ENCODE results near the gene LRRC51. TPM values are rescaled to one million over a fixed set of nuclear protein-coding genes. Genes with fewer than 3 reads are reported as not detected.

LRRC51 gene
- total and polyA plus RNA-seq, 2 of the 8 experiments (the other 6 are each of a cell fraction or from before 2014, with no cell fraction given) = 7.7 to 7.9 TPM

DNA sequence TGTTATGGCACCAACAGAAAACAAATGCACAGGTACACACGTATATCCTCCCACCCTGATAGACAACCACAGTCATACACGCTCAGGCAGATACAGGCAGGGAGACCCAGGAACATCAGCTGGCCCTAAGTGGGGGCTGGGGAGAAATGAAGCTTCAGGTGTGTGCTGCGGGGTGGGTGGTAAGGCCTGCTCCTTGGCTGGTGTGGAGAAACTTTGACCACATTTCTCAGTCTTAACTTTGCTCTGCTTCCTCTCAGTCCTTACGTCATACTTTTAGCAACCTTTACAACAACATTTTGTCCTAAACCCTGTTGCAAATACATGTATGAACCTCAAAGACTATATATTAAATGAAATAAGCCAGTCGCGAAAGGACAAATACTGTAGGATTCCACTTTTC is 38.5 kb downstream of the LRRC51 start:
- H2BK15ac ChIP-seq (ENCODE audit: low read length) = no peak overlapping the region
- TF ChIP-seq KDM4A (IDR thresholded peaks at IDR 0.05; ENCODE audit: low read depth, low read length, severe bottlenecking) (no peak), GTF2F1 (IDR thresholded peaks at IDR 0.05; ENCODE audit: borderline replicate concordance, low read depth, low read length) (no peak), SAP30 (IDR thresholded peaks at IDR 0.05; ENCODE audit: insufficient read depth, insufficient replicate concordance, low read length) (no peak), POU5F1 (IDR thresholded peaks at IDR 0.05; ENCODE audit: low read depth, low read length) (no peak), CTBP2 (IDR thresholded peaks at IDR 0.05; ENCODE audit: borderline replicate concordance, insufficient read depth, insufficient read length, low read length) (no peak), SRF (IDR thresholded peaks at IDR 0.05; ENCODE audit: low read depth, low read length) (no peak), MAFK (IDR thresholded peaks at IDR 0.05; ENCODE audit: low read depth, low read length) (no peak)
- TF ChIP-seq, protein P1, sequence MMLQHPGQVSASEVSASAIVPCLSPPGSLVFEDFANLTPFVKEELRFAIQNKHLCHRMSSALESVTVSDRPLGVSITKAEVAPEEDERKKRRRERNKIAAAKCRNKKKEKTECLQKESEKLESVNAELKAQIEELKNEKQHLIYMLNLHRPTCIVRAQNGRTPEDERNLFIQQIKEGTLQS (IDR thresholded peaks at IDR 0.05; ENCODE audit: insufficient read depth, low read depth, low read length) = no peak
- CTCF ChIA-PET (ENCODE audit: partially characterized antibody) = interaction anchor here (3.1 kb wide), 1 partner anchor 25 kb away, joined by 15 read pairs; no protein-coding TSS in a partner anchor
- no peak overlapping the region for H2AK5ac ChIP-seq (ENCODE audit: low read depth, low read length)
- H4K91ac ChIP-seq (replicated peaks; ENCODE audit: insufficient read length, low read length) = no peak overlapping the region
- H3K36me3 ChIP-seq (ENCODE audit: control insufficient read depth in 2 of 4, insufficient read depth in 4 of 4, low read length in 3 of 4) = no peaks in the 10 kb centered on the region
- H3K18ac ChIP-seq (ENCODE audit: extremely low read depth, low read length) = no peak overlapping the region
- no peaks in the 10 kb centered on the region for H3K23me2 ChIP-seq (ENCODE audit: low read depth, low read length)
- H3K4me2 ChIP-seq (ENCODE audit: insufficient read depth in 1 of 2, low read depth in 2 of 2, low read length in 2 of 2) = no peak overlapping the region
- no peak overlapping the region for H4K8ac ChIP-seq (ENCODE audit: extremely low read depth, insufficient read depth, low read length)
- POLR2A ChIA-PET (ENCODE audit: partially characterized antibody) = interaction anchor here (0.9 kb wide), 1 partner anchor 11 kb away, joined by 3 read pairs; no protein-coding TSS in a partner anchor
- FAIRE-seq (no peak), DNase-seq (ENCODE audit: low read depth in 1 of 2, low spot score in 2 of 2) (no peak)
- no peak overlapping the region for H2BK120ac ChIP-seq (replicated peaks; ENCODE audit: low read depth, low read length)
- no peak overlapping the region for H2AFZ ChIP-seq (ENCODE audit: low read length)
- no peak overlapping the region for H4K5ac ChIP-seq (ENCODE audit: insufficient read length, low read depth, low read length)
- no peak overlapping the region for H3K23ac ChIP-seq (ENCODE audit: insufficient read length)
- H3K4ac ChIP-seq (replicated peaks; ENCODE audit: insufficient read length, low read depth, low read length) = no peak overlapping the region
- no peaks in the 10 kb centered on the region for H3K4me1 ChIP-seq (replicated peaks in 1 of 4; ENCODE audit: control insufficient read depth in 3 of 4, insufficient read depth in 4 of 4, low read length in 3 of 4)
- H2BK12ac ChIP-seq (ENCODE audit: low read depth, low read length) = no peak overlapping the region
- H3K56ac ChIP-seq (replicated peaks; ENCODE audit: insufficient read length, low read depth, low read length) = no peak overlapping the region
- no peak overlapping the region for H3K14ac ChIP-seq (ENCODE audit: insufficient read length)
- H3K9ac ChIP-seq (replicated peaks in 1 of 4; ENCODE audit: extremely low read depth in 1 of 4, low read depth in 3 of 4, low read length in 3 of 4) = no peak overlapping the region
- no peaks in the 10 kb centered on the region for H4K20me1 ChIP-seq (replicated peaks in 1 of 2; ENCODE audit: control insufficient read depth in 1 of 2, insufficient read depth in 2 of 2, low read length in 2 of 2)
- H3K27me3 ChIP-seq (replicated peaks in 1 of 4; ENCODE audit: control insufficient read depth in 3 of 4, extremely low read depth in 1 of 4, insufficient read depth in 3 of 4, low read length in 3 of 4) = peaks cover 0 to 9% (median 3%) of the 10 kb centered on the region in 4 experiments; a peak in 5 of 7 replicates
- H3K79me1 ChIP-seq (ENCODE audit: low read depth, low read length) = no peaks in the 10 kb centered on the region
- WGBS, 2 experiments (ENCODE audit: extremely low coverage in 1 of 2, insufficient coverage in 1 of 2, insufficient read length in 1 of 2, insufficient replicate concordance in 2 of 2, low coverage in 1 of 2, low lambda C conversion rate in 2 of 2, missing lambda C conversion rate in 1 of 2) = 87% methylated on average over 6 of the region's 6 CpGs; no CpG with 5 or more reads in 1 of the 2 experiments
- no peak overlapping the region for H3K4me3 ChIP-seq (ENCODE audit: extremely low read depth in 1 of 4, insufficient read depth in 2 of 4, low read depth in 3 of 4, low read length in 4 of 4)
- H3K9me3 ChIP-seq (ENCODE audit: insufficient read depth in 2 of 2, low read depth in 1 of 2, low read length in 1 of 2) = peaks cover 0 to 4% of the 10 kb centered on the region in 2 experiments; a peak in 2 of 4 replicates
- no peak overlapping the region for H2BK20ac ChIP-seq (ENCODE audit: low read length)
- H2BK5ac ChIP-seq (ENCODE audit: low read depth, low read length) = no peak overlapping the region
- no peak overlapping the region for H3K27ac ChIP-seq (ENCODE audit: low read depth, low read length)
- no peaks in the 10 kb centered on the region for H3K79me2 ChIP-seq (ENCODE audit: control insufficient read depth in 1 of 2, insufficient read depth in 2 of 2, low read length in 2 of 2)
